ENCODE results near the gene ABCC4. TPM values are rescaled to one million over a fixed set of nuclear protein-coding genes. Genes with fewer than 3 reads are reported as not detected.

Gene ABCC4
- total RNA-seq, 1 experiment from 2014 or later, result 17.7 TPM

DNA sequence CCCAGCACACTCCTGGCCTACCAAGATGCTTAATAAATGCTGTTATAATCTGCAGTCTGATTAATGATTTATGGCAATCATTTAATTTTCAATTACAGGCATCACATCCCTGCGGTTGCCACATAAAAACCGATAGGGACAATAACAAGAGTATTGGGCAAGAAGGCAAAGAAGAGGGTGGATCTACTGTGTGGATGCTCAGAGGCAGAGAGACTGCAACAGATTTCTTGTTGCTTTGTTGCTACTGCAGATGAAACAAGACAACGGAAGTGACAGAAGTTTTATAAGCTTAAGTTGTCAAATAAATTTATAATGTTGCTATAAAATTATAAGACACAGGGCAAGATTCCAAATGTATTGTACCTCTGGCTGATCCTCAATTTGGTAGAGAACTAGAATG, 154.8 kb downstream of the ABCC4 start:
- no peaks in the 10 kb centered on the region for H3K36me3 ChIP-seq (ENCODE audit: low read depth, low read length)
- no peak overlapping the region for H2AFZ ChIP-seq (ENCODE audit: low read length)
- H3K9ac ChIP-seq (ENCODE audit: low read length), result no peak overlapping the region
- peak; percentile 62 for ATAC-seq
- ChIA-PET POLR2A (ENCODE audit: unreplicated experiment) (no interaction called here), CTCF (no interaction called here)
- H3K4me1 ChIP-seq (ENCODE audit: insufficient read depth, low read length), result peaks cover 12% of the 10 kb centered on the region
- no peaks in the 10 kb centered on the region for H3K27me3 ChIP-seq (ENCODE audit: low read length)
- no peaks in the 10 kb centered on the region for H3K9me3 ChIP-seq (ENCODE audit: low read length)
- TF ChIP-seq EZH2phosphoT487 (IDR thresholded peaks at IDR 0.05; ENCODE audit: borderline replicate concordance, low read length) (no peak), EZH2 (IDR thresholded peaks at IDR 0.05; ENCODE audit: low read length, unreplicated experiment) (no peak), CTCF (conservative IDR thresholded peaks at IDR 0.05; ENCODE audit: low read depth, low read length) (no peak)
- no peaks in the 10 kb centered on the region for H3K9me2 ChIP-seq (replicated peaks; ENCODE audit: low read length)
- intact Hi-C loops (cut with micrococcal nuclease), result loop anchor here (2.0 kb wide), 1 partner anchor 18 kb away; no protein-coding TSS in a partner anchor
- no peak overlapping the region for H3K4me2 ChIP-seq (ENCODE audit: low read length)
- no peak overlapping the region for H3K4me3 ChIP-seq (ENCODE audit: low read length)
- BruUV-seq (replicated peaks), result no TSS peak
- no peaks in the 10 kb centered on the region for H4K20me1 ChIP-seq (ENCODE audit: low read length)
- no peak overlapping the region for H3K27ac ChIP-seq (ENCODE audit: low read length)
- DNase-seq, result no peak
- H3F3A ChIP-seq (ENCODE audit: low read length, unreplicated experiment), result no peaks in the 10 kb centered on the region
- no peaks in the 10 kb centered on the region for H3K79me2 ChIP-seq (ENCODE audit: low read length)

DNA sequence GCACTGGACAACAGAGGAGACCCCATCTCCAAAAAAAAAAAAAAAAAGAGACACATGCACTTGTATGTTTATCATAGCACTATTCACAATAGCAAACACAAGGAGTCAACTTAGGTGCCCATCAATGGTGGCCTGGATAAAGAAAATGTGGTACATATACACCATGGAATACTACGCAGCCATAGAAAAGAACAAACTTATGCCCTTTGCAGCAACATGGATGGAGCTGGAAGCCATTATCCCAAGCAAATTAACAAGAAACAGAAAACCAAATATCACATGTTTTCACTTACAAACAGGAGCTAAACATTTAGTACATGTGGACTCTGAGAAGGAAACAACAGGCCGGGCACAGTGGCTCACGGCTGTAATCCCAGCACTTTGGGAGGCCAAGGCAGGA, 155.7 kb downstream of the ABCC4 start:
- H3K36me3 ChIP-seq (ENCODE audit: low read depth, low read length), result no peaks in the 10 kb centered on the region
- H3K9me2 ChIP-seq (replicated peaks; ENCODE audit: low read length), result no peaks in the 10 kb centered on the region

More for the DNA sequence above, 155.7 kb downstream of the ABCC4 start:
- no TSS peak for BruUV-seq (replicated peaks)
- intact Hi-C loops (cut with micrococcal nuclease), result no loop called here
- Histone ChIP-seq H3K4me1 (ENCODE audit: insufficient read depth, low read length) (peaks cover 8% of the 10 kb centered on the region), H3K9me3 (ENCODE audit: low read length) (no peaks in the 10 kb centered on the region), H3K79me2 (ENCODE audit: low read length) (no peaks in the 10 kb centered on the region), H4K20me1 (ENCODE audit: low read length) (no peaks in the 10 kb centered on the region), H3K4me2 (ENCODE audit: low read length) (no peak overlapping the region), H3K27ac (ENCODE audit: low read length) (no peak overlapping the region), H3K9ac (ENCODE audit: low read length) (no peak overlapping the region), H2AFZ (ENCODE audit: low read length) (no peak overlapping the region), H3K4me3 (ENCODE audit: low read length) (no peak overlapping the region), H3K27me3 (ENCODE audit: low read length) (no peaks in the 10 kb centered on the region), H3F3A (ENCODE audit: low read length, unreplicated experiment) (no peaks in the 10 kb centered on the region)
- no peak for TF ChIP-seq EZH2 (IDR thresholded peaks at IDR 0.05; ENCODE audit: low read length, unreplicated experiment)
- TF ChIP-seq CTCF (conservative IDR thresholded peaks at IDR 0.05; ENCODE audit: low read depth, low read length), result no peak
- TF ChIP-seq EZH2phosphoT487 (IDR thresholded peaks at IDR 0.05; ENCODE audit: borderline replicate concordance, low read length), result no peak
- ChIA-PET POLR2A (ENCODE audit: unreplicated experiment) (no interaction called here), CTCF (no interaction called here)
- ATAC-seq (no peak), DNase-seq (no peak)

All from PC-3 (cell line).